Gastrocnemius medialis (tissue), 4 donors: ENCODE measurements around the gene ETFBKMT.

ENCODE experiments used
- POLR2A ChIP-seq, 2 donors: fragments of 450-650 bp; IDR thresholded peaks; one replicate each; pipeline ENCODE4 v1.6.1; 2017; ENCODE audit warnings: antibody characterized with exemption in 2 of 2, mild to moderate bottlenecking in 2 of 2, moderate library complexity in 2 of 2
- TF ChIP-seq, protein P1 (sequence below), 5 experiments: fragments of 450-650 bp in 3 of 5; fragments of 200-600 bp in 2 of 5; sonication (generic) in 2 of 5; IDR thresholded peaks in 4 of 5; conservative IDR thresholded peaks in 1 of 5; 1 replicate in 4 of 5; 2 replicates in 1 of 5; pipeline ENCODE4 v1.5.1; 2016 to 2019; ENCODE audit warnings: antibody characterized with exemption in 5 of 5, mild to moderate bottlenecking in 3 of 5, moderate library complexity in 3 of 5

DNA sequence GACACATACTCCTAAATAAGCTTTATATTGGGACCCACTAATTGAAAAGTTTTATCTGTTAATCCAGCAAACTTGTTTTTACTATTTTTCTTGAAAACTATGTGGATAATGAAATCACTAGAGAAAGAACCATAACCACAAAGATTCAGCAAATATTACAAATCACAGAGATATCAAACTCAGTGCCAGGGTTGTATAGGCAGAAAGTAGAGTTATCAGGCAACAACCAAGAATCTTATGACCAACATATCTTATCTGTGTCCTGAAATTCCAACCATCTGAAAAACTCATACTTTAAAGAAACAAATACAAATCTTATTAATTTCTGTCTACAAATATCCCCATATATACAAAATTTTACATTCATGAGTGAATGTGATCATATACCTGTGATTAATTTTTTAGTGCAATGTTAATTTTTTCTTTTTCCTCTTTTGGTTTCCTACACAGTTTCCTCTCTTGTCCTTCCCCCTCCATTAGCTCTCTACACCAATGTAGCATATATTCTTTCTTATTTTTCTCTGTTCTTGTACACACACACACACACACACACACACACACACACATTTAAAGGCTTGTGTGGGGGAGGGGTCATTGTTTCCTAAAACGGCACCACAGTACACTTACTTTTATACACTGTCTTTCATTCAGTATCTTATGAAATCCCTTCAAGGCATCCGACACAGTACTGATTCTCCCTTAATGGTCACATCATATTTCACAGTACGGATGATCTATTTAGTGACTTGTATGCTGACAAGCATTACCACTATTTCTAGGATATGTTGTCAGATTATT, 50.7 kb downstream of the ETFBKMT start:
- TF ChIP-seq, protein P1, sequence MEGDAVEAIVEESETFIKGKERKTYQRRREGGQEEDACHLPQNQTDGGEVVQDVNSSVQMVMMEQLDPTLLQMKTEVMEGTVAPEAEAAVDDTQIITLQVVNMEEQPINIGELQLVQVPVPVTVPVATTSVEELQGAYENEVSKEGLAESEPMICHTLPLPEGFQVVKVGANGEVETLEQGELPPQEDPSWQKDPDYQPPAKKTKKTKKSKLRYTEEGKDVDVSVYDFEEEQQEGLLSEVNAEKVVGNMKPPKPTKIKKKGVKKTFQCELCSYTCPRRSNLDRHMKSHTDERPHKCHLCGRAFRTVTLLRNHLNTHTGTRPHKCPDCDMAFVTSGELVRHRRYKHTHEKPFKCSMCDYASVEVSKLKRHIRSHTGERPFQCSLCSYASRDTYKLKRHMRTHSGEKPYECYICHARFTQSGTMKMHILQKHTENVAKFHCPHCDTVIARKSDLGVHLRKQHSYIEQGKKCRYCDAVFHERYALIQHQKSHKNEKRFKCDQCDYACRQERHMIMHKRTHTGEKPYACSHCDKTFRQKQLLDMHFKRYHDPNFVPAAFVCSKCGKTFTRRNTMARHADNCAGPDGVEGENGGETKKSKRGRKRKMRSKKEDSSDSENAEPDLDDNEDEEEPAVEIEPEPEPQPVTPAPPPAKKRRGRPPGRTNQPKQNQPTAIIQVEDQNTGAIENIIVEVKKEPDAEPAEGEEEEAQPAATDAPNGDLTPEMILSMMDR (IDR thresholded peaks at IDR 0.05 in 4 of 5, conservative IDR thresholded peaks at IDR 0.05 in 1 of 5), result no peak
- TF ChIP-seq POLR2A (IDR thresholded peaks at IDR 0.05), result no peak
